ENCODE measurements around the gene UQCRHL.

GRCh38 chr1:15808955-15809354, 1.5 kb upstream of the UQCRHL start:
- no peak for TF ChIP-seq SIN3A (IDR thresholded peaks at IDR 0.05; ENCODE audit: borderline replicate concordance, insufficient read depth, low read depth, low read length)
- TF ChIP-seq, protein P1, sequence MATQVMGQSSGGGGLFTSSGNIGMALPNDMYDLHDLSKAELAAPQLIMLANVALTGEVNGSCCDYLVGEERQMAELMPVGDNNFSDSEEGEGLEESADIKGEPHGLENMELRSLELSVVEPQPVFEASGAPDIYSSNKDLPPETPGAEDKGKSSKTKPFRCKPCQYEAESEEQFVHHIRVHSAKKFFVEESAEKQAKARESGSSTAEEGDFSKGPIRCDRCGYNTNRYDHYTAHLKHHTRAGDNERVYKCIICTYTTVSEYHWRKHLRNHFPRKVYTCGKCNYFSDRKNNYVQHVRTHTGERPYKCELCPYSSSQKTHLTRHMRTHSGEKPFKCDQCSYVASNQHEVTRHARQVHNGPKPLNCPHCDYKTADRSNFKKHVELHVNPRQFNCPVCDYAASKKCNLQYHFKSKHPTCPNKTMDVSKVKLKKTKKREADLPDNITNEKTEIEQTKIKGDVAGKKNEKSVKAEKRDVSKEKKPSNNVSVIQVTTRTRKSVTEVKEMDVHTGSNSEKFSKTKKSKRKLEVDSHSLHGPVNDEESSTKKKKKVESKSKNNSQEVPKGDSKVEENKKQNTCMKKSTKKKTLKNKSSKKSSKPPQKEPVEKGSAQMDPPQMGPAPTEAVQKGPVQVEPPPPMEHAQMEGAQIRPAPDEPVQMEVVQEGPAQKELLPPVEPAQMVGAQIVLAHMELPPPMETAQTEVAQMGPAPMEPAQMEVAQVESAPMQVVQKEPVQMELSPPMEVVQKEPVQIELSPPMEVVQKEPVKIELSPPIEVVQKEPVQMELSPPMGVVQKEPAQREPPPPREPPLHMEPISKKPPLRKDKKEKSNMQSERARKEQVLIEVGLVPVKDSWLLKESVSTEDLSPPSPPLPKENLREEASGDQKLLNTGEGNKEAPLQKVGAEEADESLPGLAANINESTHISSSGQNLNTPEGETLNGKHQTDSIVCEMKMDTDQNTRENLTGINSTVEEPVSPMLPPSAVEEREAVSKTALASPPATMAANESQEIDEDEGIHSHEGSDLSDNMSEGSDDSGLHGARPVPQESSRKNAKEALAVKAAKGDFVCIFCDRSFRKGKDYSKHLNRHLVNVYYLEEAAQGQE (IDR thresholded peaks at IDR 0.05; ENCODE audit: insufficient read depth in 1 of 2, low read depth in 2 of 2, low read length in 1 of 2) = no peak
- no peak for TF ChIP-seq CTCF (IDR thresholded peaks at IDR 0.05)
- no peak for TF ChIP-seq POLR2AphosphoS5 (IDR thresholded peaks at IDR 0.05; ENCODE audit: low read depth, low read length)

All from Panc1 (cell line).